K562 treated with DMSO at 1 percent for 48 hours (cell line): ENCODE results near the gene PAM. TPM values are rescaled to one million over a fixed set of nuclear protein-coding genes. Genes with fewer than 3 reads are reported as not detected.

Experiments
- total RNA-seq: library from RNA; unstranded; fragments of 300-600 nt; gene quantifications from 2 replicates; pipeline ENCODE4 v1.2.3, GENCODE V29; 2022; ENCODE audit warnings: low replicate concordance; ENCODE audit errors: extremely low read depth

The PAM gene
- total RNA-seq, result not detected in 2 replicates

GRCh38 chr5:102754767-102755431 lies at the start of gene PAM:
TSS of gene PAM (plus strand) at chr5:102755305. CDS start at chr5:102866196, 110,891 bp downstream.

